ENCODE data around the gene AFF4. TPM values are rescaled to one million over a fixed set of nuclear protein-coding genes. Genes with fewer than 3 reads are reported as not detected.
A peak's percentile ranks its signal among the peaks of the same experiment; 100 is the strongest.
"Not testable (repeated sequence)": the region's sequence is repeated elsewhere in the genome, so short reads cannot be mapped to it uniquely, and the experiment has no call there.

The AFF4 gene
- total and polyA plus RNA-seq, 4 donors = 8.9 to 103 (median 41.9) TPM

GRCh38 chr5:132979367-132979940 lies 16.0 kb upstream of the AFF4 start:
- no peak for ATAC-seq (ENCODE audit: insufficient read depth, low FRiP score)

GRCh38 chr5:132976852-132977251 lies 13.4 kb upstream of the AFF4 start:
- no peak for ATAC-seq (ENCODE audit: insufficient read depth, low FRiP score)
- H3K9me3 ChIP-seq (ENCODE audit: control insufficient read depth in 4 of 4, insufficient read depth in 3 of 4, low read length in 3 of 4) = no peaks in the 10 kb centered on the region
- no peak for DNase-seq

More at GRCh38 chr5:132979367-132979940, 16.0 kb upstream of the AFF4 start:
- Histone ChIP-seq H3K9me3 (ENCODE audit: control insufficient read depth in 4 of 4, insufficient read depth in 3 of 4, low read length in 3 of 4) (no peaks in the 10 kb centered on the region), H3K4me3 (no peak overlapping the region), H3K27me3 (ENCODE audit: control insufficient read depth in 3 of 3, insufficient read depth in 3 of 3, low read length in 2 of 3) (no peaks in the 10 kb centered on the region), H3K27ac (ENCODE audit: low read depth in 1 of 2, low read length in 1 of 2) (no peak overlapping the region), H3K9ac (ENCODE audit: insufficient read depth in 1 of 2, low read length in 2 of 2) (no peak overlapping the region), H3K4me1 (ENCODE audit: control insufficient read depth in 5 of 5, insufficient read depth in 5 of 5, low read length in 5 of 5) (no peaks in the 10 kb centered on the region), H3K36me3 (ENCODE audit: control insufficient read depth in 4 of 4, insufficient read depth in 4 of 4, low read length in 4 of 4) (no peaks in the 10 kb centered on the region)
- no peak for DNase-seq
- 74% methylated on average over 3 of the region's 3 CpGs for WGBS, 2 donors
- no peak for TF ChIP-seq CTCF (IDR thresholded peaks at IDR 0.05; ENCODE audit: control extremely low read depth, extremely low read depth)

DNA sequence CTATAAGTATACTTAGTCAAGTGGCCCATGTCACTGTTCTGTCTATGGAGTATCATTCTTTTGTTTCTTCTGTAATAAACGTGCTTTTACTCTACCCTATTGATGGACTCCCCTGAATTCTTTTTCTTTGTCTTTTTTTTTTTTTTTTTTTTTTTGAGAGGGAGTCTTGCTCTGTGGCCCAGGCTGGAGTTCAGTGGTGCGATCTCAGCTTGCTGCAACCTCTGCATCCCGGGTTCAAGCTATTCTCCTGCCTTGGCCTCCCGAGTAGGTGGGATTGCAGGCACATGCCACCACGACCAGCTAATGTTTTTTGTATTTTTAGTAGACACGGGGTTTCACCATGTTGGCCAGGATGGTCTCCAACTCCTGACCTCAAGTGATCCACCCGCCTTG lies 9.0 kb upstream of the AFF4 start:
- not testable (repeated sequence) for H3K27me3 ChIP-seq (ENCODE audit: control insufficient read depth in 3 of 3, insufficient read depth in 3 of 3, low read length in 2 of 3); H3K9me3 ChIP-seq (ENCODE audit: control insufficient read depth in 4 of 4, insufficient read depth in 3 of 4, low read length in 3 of 4); H3K4me1 ChIP-seq (ENCODE audit: control insufficient read depth in 5 of 5, insufficient read depth in 5 of 5, low read length in 5 of 5); DNase-seq; H3K36me3 ChIP-seq (ENCODE audit: control insufficient read depth in 4 of 4, insufficient read depth in 4 of 4, low read length in 4 of 4); H3K9ac ChIP-seq (ENCODE audit: insufficient read depth in 1 of 2, low read length in 2 of 2); H3K4me3 ChIP-seq; ATAC-seq (ENCODE audit: insufficient read depth, low FRiP score)
- peak overlapping the region in 1 of 2 donors; percentile 35 for H3K27ac ChIP-seq (ENCODE audit: low read depth in 1 of 2, low read length in 1 of 2)
- WGBS, 2 donors = 92 to 93% methylated on average over 7 of the region's 7 CpGs

More at GRCh38 chr5:132976852-132977251, 13.4 kb upstream of the AFF4 start:
- Histone ChIP-seq H3K27ac (ENCODE audit: low read depth in 1 of 2, low read length in 1 of 2) (no peak overlapping the region), H3K4me1 (ENCODE audit: control insufficient read depth in 5 of 5, insufficient read depth in 5 of 5, low read length in 5 of 5) (no peaks in the 10 kb centered on the region), H3K4me3 (no peak overlapping the region), H3K9ac (ENCODE audit: insufficient read depth in 1 of 2, low read length in 2 of 2) (no peak overlapping the region), H3K36me3 (ENCODE audit: control insufficient read depth in 4 of 4, insufficient read depth in 4 of 4, low read length in 4 of 4) (no peaks in the 10 kb centered on the region), H3K27me3 (ENCODE audit: control insufficient read depth in 3 of 3, insufficient read depth in 3 of 3, low read length in 2 of 3) (no peaks in the 10 kb centered on the region)
- TF ChIP-seq CTCF (IDR thresholded peaks at IDR 0.05; ENCODE audit: control extremely low read depth, extremely low read depth) = no peak
- 94 to 95% methylated on average over 3 of the region's 3 CpGs for WGBS, 2 donors

DNA sequence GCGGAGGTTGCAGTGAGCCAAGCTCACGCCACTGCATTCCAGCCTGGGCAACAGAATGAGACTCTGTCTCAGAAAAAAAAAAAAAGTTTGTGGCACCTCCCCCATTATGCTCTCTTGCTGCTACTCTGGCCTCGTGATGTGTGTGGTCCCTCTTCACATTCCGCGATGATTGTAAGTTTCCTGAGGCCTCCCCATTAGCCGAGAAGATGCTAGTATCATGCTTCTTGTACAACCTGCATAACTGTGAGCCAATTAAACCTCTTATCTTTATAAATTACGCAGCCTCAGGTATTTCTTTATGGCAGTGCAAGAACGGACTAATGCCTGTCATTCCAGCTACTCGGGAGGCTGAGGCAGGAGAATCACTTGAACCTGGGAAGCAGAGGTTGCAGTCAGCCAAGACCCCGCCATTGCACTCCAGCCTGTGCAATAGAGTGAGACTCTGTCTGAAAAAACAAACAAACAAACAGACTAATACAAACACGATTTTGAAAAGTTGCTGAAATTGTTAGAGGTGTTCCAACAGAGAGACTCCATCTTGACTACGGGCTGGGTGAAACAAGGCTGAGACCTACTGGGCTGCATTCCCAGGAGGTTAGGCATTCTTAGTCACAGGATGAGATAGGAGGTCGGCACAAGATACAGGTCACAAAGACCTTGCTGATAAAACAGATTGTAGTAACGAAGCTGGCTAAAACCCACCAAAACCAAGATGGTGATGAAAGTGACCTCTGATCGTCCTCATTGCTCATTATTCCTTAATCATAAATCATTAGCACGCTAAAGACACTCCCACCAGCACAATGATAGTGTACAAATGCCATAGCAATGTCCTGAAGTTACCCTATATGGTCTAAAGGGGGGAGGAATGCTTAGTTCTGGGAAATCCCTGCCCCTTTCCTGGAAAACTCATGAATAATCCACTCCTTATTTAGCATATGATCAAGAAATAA lies 8.3 kb upstream of the AFF4 start:
- peak overlapping the region in 1 of 2 donors; percentile 35 for H3K27ac ChIP-seq (ENCODE audit: low read depth in 1 of 2, low read length in 1 of 2)
- H3K4me3 ChIP-seq = no peak overlapping the region
- no peaks in the 10 kb centered on the region for H3K9me3 ChIP-seq (ENCODE audit: control insufficient read depth in 4 of 4, insufficient read depth in 3 of 4, low read length in 3 of 4)
- ATAC-seq (ENCODE audit: insufficient read depth, low FRiP score) (no peak), DNase-seq (no peak)
- no peaks in the 10 kb centered on the region for H3K36me3 ChIP-seq (ENCODE audit: control insufficient read depth in 4 of 4, insufficient read depth in 4 of 4, low read length in 4 of 4)
- no peaks in the 10 kb centered on the region for H3K27me3 ChIP-seq (ENCODE audit: control insufficient read depth in 3 of 3, insufficient read depth in 3 of 3, low read length in 2 of 3)
- no peak overlapping the region for H3K9ac ChIP-seq (ENCODE audit: insufficient read depth in 1 of 2, low read length in 2 of 2)
- WGBS, 2 donors = 86 to 90% methylated on average over 16 of the region's 16 CpGs
- no peak for TF ChIP-seq CTCF (IDR thresholded peaks at IDR 0.05; ENCODE audit: control extremely low read depth, extremely low read depth)
- H3K4me1 ChIP-seq (ENCODE audit: control insufficient read depth in 5 of 5, insufficient read depth in 5 of 5, low read length in 5 of 5) = no peaks in the 10 kb centered on the region

Data from lung (tissue), 12 donors.